Mammary epithelial cell (primary cell): ENCODE measurements around the gene PROM2.

Experiments
- CTCF ChIP-seq, 2 donors: IDR thresholded peaks in 1 of 2; conservative IDR thresholded peaks in 1 of 2; 2 replicates each; pipeline ENCODE4 v1.5.1; 2011 to 2012; ENCODE audit warnings: inconsistent platforms in 2 of 2, low read length in 2 of 2, mild to moderate bottlenecking in 2 of 2, control low read depth in 1 of 2, low read depth in 1 of 2; ENCODE audit not compliant: insufficient read depth in 1 of 2; ENCODE audit errors: extremely low read depth in 1 of 2
- EZH2 ChIP-seq: IDR thresholded peaks from 2 replicates; pipeline ENCODE4 v1.6.1; 2012; ENCODE audit warnings: low read length, inconsistent platforms, borderline replicate concordance

- TF ChIP-seq EZH2 (no peak), CTCF (conservative IDR thresholded peaks at IDR 0.05 in 1 of 2, IDR thresholded peaks at IDR 0.05 in 1 of 2; ENCODE audit: extremely low read depth in 1 of 2, insufficient read depth in 1 of 2, low read depth in 1 of 2, low read length in 2 of 2) (no peak)
Measured at GRCh38 chr2:95330794-95331338, 56.6 kb downstream of the PROM2 start.
